ENCODE measurements around the gene SULT1A4. TPM values are rescaled to one million over a fixed set of nuclear protein-coding genes. Genes with fewer than 3 reads are reported as not detected.
"Not testable (repeated sequence)": the region's sequence is repeated elsewhere in the genome, so short reads cannot be mapped to it uniquely, and the experiment has no call there.

SULT1A4 gene
- polyA plus RNA-seq, 1 donor (not counting 4 experiments of a cell fraction or from before 2014, with no cell fraction given), result 1.2 TPM

DNA sequence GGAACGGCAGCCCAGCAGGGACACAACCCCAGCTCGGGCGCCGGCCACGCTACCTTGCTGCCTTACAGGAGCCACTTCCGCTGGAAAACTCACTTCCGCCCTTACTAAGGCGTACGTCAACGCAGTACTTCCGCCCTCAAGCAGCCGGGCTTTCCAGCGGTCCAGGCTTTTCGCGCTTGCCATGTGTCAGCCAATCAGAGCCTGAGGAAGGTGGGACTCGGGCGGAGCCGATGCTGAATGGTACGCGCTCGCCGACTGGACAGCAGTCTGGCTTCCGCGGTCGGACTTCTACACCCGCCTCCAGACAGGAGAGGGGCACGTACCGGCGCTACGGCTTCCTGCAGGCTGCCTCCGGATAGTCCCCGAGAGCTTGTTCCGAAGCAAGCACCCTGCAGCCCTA is 5.4 kb upstream of the SULT1A4 start, which contains the start of the genes BOLA2 and SLX1B:
Gene BOLA2, minus strand, starts transcription at position 83 of the 400 bp plus-strand sequence. CDS start 98 bp downstream, outside the sequence.
Gene SLX1B, plus strand, starts transcription at position 265 of the 400 bp plus-strand sequence.
- H4K20me1 ChIP-seq (ENCODE audit: control insufficient read depth, extremely low read depth, insufficient read depth, low read length); H3K27ac ChIP-seq (ENCODE audit: control insufficient read depth, insufficient read depth, low read length); H3K36me3 ChIP-seq (ENCODE audit: control insufficient read depth in 2 of 2, extremely low read depth in 1 of 2, insufficient read depth in 2 of 2, low read length in 2 of 2); H3K4me2 ChIP-seq (ENCODE audit: control insufficient read depth, extremely low read depth, insufficient read depth, low read depth, low read length); H3K27me3 ChIP-seq (ENCODE audit: control insufficient read depth, extremely low read depth, insufficient read depth, low read length); H3K9ac ChIP-seq (ENCODE audit: control insufficient read depth, extremely low read depth, insufficient read depth, low read length); H2AFZ ChIP-seq (ENCODE audit: control insufficient read depth, low read length); H3K9me3 ChIP-seq (ENCODE audit: control insufficient read depth, low read depth, low read length); H3K79me2 ChIP-seq (ENCODE audit: control insufficient read depth, insufficient read depth, low read length); H3K4me3 ChIP-seq (ENCODE audit: control insufficient read depth in 2 of 3, extremely low read depth in 1 of 3, insufficient read depth in 2 of 3, low read depth in 1 of 3, low read length in 3 of 3); DNase-seq (ENCODE audit: low read depth, low spot score); H3K9me1 ChIP-seq (ENCODE audit: control insufficient read depth, extremely low read depth, insufficient read depth, low read length); dilution Hi-C loops (cut with MboI; ENCODE audit: extremely low pct_ligation_motif_present, low sequenced_read_pairs); H3K4me1 ChIP-seq (ENCODE audit: control insufficient read depth, extremely low read depth, insufficient read depth, low read length): not testable (repeated sequence)
- peak; percentile 86 for FAIRE-seq

DNA sequence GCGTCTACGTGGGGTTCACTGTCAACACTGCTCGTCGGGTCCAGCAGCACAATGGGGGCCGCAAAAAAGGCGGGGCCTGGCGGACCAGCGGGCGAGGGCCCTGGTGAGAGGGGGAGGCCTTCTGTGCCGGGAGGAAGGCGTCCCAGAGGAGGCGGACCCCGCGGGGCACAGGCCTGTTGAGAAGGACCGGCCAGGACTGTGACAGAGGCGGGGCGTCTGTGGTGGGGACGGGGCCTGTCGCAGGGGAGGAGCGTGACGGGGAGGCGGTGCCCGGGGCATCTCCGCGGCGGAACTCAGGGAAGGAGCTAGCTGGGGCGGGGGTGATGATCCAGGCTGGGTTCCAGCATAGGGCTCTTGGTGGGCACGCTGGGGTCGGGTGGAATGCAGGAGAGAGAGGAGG is 4.9 kb upstream of the SULT1A4 start:
- H3K9me3 ChIP-seq (ENCODE audit: control insufficient read depth, low read depth, low read length); H3K79me2 ChIP-seq (ENCODE audit: control insufficient read depth, insufficient read depth, low read length); H4K20me1 ChIP-seq (ENCODE audit: control insufficient read depth, extremely low read depth, insufficient read depth, low read length); H3K27ac ChIP-seq (ENCODE audit: control insufficient read depth, insufficient read depth, low read length); H3K9ac ChIP-seq (ENCODE audit: control insufficient read depth, extremely low read depth, insufficient read depth, low read length); H3K4me3 ChIP-seq (ENCODE audit: control insufficient read depth in 2 of 3, extremely low read depth in 1 of 3, insufficient read depth in 2 of 3, low read depth in 1 of 3, low read length in 3 of 3); H3K4me2 ChIP-seq (ENCODE audit: control insufficient read depth, extremely low read depth, insufficient read depth, low read depth, low read length); H2AFZ ChIP-seq (ENCODE audit: control insufficient read depth, low read length); H3K27me3 ChIP-seq (ENCODE audit: control insufficient read depth, extremely low read depth, insufficient read depth, low read length); H3K9me1 ChIP-seq (ENCODE audit: control insufficient read depth, extremely low read depth, insufficient read depth, low read length); DNase-seq (ENCODE audit: low read depth, low spot score); dilution Hi-C loops (cut with MboI; ENCODE audit: extremely low pct_ligation_motif_present, low sequenced_read_pairs); H3K36me3 ChIP-seq (ENCODE audit: control insufficient read depth in 2 of 2, extremely low read depth in 1 of 2, insufficient read depth in 2 of 2, low read length in 2 of 2); H3K4me1 ChIP-seq (ENCODE audit: control insufficient read depth, extremely low read depth, insufficient read depth, low read length); FAIRE-seq: not testable (repeated sequence)

DNA sequence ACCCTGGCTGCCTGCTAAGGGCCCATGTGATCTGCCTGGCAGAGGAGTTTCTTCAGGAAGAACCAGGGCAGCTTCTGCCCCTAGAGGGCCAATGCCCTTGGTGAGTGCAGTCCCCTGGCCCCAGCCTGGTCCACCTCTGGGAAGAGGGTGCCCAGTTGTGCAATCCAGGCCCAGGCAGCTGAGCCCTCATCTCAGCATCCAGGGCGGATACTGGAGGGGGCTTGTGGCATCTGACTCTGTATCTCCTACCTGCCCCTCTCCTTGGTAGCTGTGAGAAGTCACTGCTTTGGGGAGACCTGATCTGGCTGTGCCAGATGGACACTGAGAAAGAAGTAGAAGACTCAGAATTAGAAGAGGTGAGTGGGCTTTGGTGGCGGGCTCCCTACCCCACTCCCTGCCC is 2.1 kb upstream of the SULT1A4 start:
- H3K9me3 ChIP-seq (ENCODE audit: control insufficient read depth, low read depth, low read length); H3K9ac ChIP-seq (ENCODE audit: control insufficient read depth, extremely low read depth, insufficient read depth, low read length); H3K27ac ChIP-seq (ENCODE audit: control insufficient read depth, insufficient read depth, low read length); DNase-seq (ENCODE audit: low read depth, low spot score); H3K4me1 ChIP-seq (ENCODE audit: control insufficient read depth, extremely low read depth, insufficient read depth, low read length); H4K20me1 ChIP-seq (ENCODE audit: control insufficient read depth, extremely low read depth, insufficient read depth, low read length); H3K79me2 ChIP-seq (ENCODE audit: control insufficient read depth, insufficient read depth, low read length); H3K27me3 ChIP-seq (ENCODE audit: control insufficient read depth, extremely low read depth, insufficient read depth, low read length); dilution Hi-C loops (cut with MboI; ENCODE audit: extremely low pct_ligation_motif_present, low sequenced_read_pairs); H3K9me1 ChIP-seq (ENCODE audit: control insufficient read depth, extremely low read depth, insufficient read depth, low read length); H3K4me2 ChIP-seq (ENCODE audit: control insufficient read depth, extremely low read depth, insufficient read depth, low read depth, low read length); H3K36me3 ChIP-seq (ENCODE audit: control insufficient read depth in 2 of 2, extremely low read depth in 1 of 2, insufficient read depth in 2 of 2, low read length in 2 of 2); FAIRE-seq; H3K4me3 ChIP-seq (ENCODE audit: control insufficient read depth in 2 of 3, extremely low read depth in 1 of 3, insufficient read depth in 2 of 3, low read depth in 1 of 3, low read length in 3 of 3); H2AFZ ChIP-seq (ENCODE audit: control insufficient read depth, low read length): not testable (repeated sequence)

DNA sequence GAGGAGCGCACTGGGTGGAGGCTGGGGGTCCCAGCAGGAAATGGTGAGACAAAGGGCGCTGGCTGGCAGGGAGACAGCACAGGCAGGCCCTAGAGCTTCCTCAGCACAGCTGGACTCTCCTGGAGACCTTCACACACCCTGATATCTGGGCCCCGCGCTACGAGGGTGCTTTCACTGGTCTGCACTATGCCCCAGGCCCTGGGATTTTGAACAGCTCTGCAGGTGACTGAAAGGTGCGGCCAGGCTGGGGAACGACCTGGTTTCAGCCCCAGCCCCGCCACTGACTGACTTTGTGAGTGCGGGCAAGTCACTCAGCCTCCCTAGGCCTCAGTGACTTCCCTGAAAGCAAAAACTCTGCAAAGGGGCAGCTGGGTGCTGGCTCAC is 926 bp downstream of the SULT1A4 start:
- DNase-seq (ENCODE audit: low read depth, low spot score); H3K4me1 ChIP-seq (ENCODE audit: control insufficient read depth, extremely low read depth, insufficient read depth, low read length); H3K4me2 ChIP-seq (ENCODE audit: control insufficient read depth, extremely low read depth, insufficient read depth, low read depth, low read length); H3K9me3 ChIP-seq (ENCODE audit: control insufficient read depth, low read depth, low read length); FAIRE-seq; H4K20me1 ChIP-seq (ENCODE audit: control insufficient read depth, extremely low read depth, insufficient read depth, low read length); dilution Hi-C loops (cut with MboI; ENCODE audit: extremely low pct_ligation_motif_present, low sequenced_read_pairs); H3K79me2 ChIP-seq (ENCODE audit: control insufficient read depth, insufficient read depth, low read length); H3K4me3 ChIP-seq (ENCODE audit: control insufficient read depth in 2 of 3, extremely low read depth in 1 of 3, insufficient read depth in 2 of 3, low read depth in 1 of 3, low read length in 3 of 3); H3K9me1 ChIP-seq (ENCODE audit: control insufficient read depth, extremely low read depth, insufficient read depth, low read length); H3K9ac ChIP-seq (ENCODE audit: control insufficient read depth, extremely low read depth, insufficient read depth, low read length); H3K36me3 ChIP-seq (ENCODE audit: control insufficient read depth in 2 of 2, extremely low read depth in 1 of 2, insufficient read depth in 2 of 2, low read length in 2 of 2); H3K27me3 ChIP-seq (ENCODE audit: control insufficient read depth, extremely low read depth, insufficient read depth, low read length); H2AFZ ChIP-seq (ENCODE audit: control insufficient read depth, low read length); H3K27ac ChIP-seq (ENCODE audit: control insufficient read depth, insufficient read depth, low read length): not testable (repeated sequence)

DNA sequence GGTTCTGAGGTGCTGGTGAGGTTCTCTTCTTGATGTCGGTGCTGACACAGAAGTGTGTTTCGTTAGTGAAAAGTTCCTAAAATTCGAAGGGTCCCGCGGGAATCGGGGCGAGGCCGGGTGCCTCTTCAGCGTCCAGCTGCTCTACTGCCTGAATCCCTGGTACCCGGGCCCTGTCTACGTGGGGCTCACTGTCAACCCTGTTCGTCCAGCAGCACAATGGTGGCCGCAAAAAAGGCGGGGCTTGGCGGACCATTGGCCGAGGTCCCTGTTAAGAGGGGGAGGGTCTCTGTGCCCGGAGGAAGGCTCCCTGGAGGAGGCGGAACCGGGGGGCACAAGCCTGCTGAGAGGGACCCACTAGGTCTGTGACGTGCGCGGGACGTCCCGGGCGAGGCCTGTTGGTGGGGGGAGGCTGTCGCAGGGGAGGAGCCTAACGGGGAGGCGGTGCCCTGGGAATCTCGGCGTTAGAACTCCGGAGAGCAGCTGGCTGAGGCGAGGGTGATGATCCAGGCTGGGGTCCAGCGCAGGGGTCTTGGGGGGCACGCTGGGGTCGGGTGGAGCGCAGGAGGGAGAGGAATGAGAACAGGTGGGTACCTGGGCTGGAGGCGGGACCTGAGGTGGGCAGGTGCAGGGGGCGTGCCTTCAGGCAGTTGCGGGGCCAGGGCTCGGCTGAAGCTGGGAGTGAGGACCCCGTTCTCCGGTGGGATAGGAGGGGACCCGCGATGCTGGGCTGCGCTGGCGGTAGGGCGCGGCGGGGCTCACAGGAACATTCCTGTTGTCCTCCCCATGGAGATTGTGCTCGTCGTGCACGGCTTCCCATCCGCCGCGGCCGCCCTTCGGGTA is 6.5 kb downstream of the SULT1A4 start:
- H3K36me3 ChIP-seq (ENCODE audit: control insufficient read depth in 2 of 2, extremely low read depth in 1 of 2, insufficient read depth in 2 of 2, low read length in 2 of 2); H3K27ac ChIP-seq (ENCODE audit: control insufficient read depth, insufficient read depth, low read length); H3K27me3 ChIP-seq (ENCODE audit: control insufficient read depth, extremely low read depth, insufficient read depth, low read length); H3K79me2 ChIP-seq (ENCODE audit: control insufficient read depth, insufficient read depth, low read length); H3K4me3 ChIP-seq (ENCODE audit: control insufficient read depth in 2 of 3, extremely low read depth in 1 of 3, insufficient read depth in 2 of 3, low read depth in 1 of 3, low read length in 3 of 3); DNase-seq (ENCODE audit: low read depth, low spot score); H3K9ac ChIP-seq (ENCODE audit: control insufficient read depth, extremely low read depth, insufficient read depth, low read length); H2AFZ ChIP-seq (ENCODE audit: control insufficient read depth, low read length); H3K4me2 ChIP-seq (ENCODE audit: control insufficient read depth, extremely low read depth, insufficient read depth, low read depth, low read length); FAIRE-seq; H3K9me1 ChIP-seq (ENCODE audit: control insufficient read depth, extremely low read depth, insufficient read depth, low read length); H3K9me3 ChIP-seq (ENCODE audit: control insufficient read depth, low read depth, low read length); dilution Hi-C loops (cut with MboI; ENCODE audit: extremely low pct_ligation_motif_present, low sequenced_read_pairs); H4K20me1 ChIP-seq (ENCODE audit: control insufficient read depth, extremely low read depth, insufficient read depth, low read length); H3K4me1 ChIP-seq (ENCODE audit: control insufficient read depth, extremely low read depth, insufficient read depth, low read length): not testable (repeated sequence)
